HG03439 (cell line): ENCODE results near the gene NDC1.

Source experiments
- ATAC-seq: cut with Tn5 transposase; IDR thresholded peaks from one replicate; pipeline ENCODE4 v1.9.1; 2021; ENCODE audit warnings: mild to moderate bottlenecking, moderate library complexity; ENCODE audit not compliant: unreplicated experiment

NDC1 gene

DNA sequence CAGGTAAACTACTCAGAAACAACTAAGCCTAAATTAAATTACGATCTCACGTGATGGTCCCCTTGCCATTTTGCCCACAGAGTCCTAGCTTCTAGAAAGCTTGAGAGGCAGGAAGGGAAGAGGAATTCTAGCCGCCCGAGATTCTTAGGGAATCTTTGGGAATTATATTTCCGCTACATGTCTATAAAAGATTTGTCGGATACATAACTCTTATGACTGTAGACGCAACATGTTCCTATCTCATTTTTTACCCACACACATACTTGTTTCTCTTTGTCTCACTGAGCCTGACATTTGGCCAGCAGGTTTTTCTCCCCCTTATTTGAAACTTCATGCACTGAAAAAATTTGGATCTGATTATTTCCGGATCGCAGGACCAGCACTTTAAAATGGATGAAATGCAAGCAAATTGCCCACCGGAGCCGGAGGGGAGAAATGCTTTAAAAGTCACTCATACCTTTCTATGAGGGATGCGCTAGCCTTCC lies 104.6 kb downstream of the NDC1 start:
- ATAC-seq, result no peak

DNA sequence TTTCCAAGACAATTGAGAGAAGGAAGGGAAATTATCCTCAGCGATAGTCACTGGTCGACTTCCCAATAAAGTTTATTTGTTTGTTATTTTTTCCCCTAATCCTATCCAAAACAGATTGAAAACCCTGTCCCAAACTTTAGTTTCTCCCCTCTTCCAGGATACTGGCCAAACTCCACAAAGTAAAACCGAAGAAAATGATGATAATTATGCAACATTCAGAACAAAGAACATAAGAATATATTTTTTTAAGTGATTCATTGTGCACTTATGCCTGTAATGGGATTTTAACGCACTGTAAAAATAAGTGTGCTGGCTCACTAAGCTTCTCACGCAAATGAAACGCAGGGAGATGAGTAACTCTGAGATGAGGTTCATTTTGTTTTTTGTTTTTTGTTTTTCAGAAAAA lies 105.2 kb downstream of the NDC1 start:
- no peak for ATAC-seq

DNA sequence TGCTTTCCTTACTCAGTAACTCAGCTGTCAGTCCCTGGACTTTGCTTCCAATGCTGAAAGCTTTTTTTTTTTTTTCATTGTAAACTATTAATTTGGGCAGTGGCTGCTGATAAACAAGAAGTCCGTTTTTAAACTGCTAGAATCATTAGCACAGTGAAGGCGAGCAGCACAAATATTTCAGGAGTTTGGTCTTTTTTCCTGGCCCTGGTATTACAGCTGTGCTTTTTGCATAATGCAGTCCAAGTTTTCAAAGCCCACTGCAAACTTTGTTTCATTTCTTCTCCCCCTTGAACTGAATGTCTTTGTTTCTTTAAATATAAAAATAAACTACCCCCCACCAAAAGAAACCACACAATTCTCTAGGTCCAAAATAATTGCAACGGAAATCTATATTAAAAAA lies 105.7 kb downstream of the NDC1 start:
- no peak for ATAC-seq

DNA sequence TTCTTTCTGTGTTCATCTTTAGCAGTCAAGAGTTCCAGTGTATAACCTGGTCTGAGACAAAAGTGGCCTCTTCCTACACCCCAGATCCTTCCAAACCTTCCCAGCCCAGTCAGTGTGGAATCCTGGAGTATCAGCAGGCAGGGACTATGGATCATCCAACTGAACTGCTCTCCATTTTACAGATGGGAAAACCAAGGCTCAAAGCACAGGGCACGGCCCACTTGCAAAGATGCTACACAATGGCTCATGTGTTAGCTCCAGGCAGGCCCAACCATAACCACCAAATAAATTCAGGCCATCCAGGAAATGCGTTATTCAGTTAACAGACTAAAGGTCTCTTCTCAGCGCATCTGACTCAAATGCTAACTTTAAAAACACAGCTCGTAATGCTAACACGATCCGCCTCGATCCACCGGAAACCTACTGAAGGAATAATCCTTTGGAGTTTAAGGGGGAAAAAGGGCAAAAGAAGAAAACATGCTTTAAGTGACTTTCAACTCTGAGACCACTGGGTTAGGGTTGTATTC lies 106.3 kb downstream of the NDC1 start:
- no peak for ATAC-seq

DNA sequence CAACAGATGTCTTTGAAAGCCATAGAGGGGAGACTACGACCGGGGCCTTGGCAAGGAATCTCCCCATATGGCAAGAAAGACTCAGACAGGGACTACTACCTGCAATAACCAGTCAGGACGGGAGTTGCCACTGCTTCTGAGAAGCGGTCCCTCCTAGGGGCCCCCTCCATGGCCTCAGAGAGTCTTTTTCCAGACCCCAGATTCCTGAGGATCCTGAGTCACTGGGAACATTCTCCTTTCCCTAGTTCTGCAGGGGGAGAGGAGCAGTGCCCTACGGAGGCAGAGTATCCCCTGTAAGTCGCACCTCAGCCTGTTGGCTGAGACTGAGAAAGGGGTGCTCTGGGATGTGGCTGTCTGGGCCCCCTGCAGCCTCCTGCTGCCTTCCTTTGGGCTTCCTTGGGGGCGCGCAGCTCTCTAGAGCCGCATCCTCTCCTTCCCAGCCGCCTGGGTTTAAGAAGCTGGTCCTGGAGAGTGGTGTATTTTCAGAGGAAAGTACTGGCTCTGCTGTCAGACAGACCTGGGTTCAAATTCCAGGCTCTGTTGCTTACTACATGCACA lies 107.0 kb downstream of the NDC1 start:
- no peak for ATAC-seq

DNA sequence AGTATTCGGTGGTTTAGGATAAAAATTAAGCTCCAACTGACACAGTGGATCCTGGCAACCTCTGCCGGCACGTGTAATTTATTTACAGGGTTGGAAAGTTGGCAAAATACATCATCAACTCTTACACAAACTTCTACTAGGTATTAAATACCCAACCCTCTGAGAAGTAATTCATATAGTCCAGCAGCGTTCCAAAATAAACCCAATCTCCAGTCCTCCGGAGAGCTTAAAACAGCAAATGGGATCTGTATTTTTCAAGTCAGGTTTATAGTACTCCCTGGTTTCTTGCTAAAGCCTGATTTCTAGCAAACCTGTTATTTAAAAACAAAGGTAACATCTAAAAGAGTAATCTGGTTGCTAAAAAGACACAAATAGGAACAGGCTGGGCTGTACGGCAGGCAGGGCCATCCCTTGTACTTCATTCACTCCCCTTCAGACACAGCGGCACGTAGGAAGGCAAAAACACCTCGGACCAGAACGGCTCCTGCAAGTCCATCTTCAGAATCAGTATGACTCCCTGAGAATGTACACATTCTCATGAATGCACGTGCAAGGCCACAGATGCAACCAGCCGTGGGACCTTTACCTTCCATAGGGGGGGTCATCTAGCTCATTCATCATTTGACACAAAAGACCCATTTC lies 107.8 kb downstream of the NDC1 start:
- ATAC-seq, result no peak

DNA sequence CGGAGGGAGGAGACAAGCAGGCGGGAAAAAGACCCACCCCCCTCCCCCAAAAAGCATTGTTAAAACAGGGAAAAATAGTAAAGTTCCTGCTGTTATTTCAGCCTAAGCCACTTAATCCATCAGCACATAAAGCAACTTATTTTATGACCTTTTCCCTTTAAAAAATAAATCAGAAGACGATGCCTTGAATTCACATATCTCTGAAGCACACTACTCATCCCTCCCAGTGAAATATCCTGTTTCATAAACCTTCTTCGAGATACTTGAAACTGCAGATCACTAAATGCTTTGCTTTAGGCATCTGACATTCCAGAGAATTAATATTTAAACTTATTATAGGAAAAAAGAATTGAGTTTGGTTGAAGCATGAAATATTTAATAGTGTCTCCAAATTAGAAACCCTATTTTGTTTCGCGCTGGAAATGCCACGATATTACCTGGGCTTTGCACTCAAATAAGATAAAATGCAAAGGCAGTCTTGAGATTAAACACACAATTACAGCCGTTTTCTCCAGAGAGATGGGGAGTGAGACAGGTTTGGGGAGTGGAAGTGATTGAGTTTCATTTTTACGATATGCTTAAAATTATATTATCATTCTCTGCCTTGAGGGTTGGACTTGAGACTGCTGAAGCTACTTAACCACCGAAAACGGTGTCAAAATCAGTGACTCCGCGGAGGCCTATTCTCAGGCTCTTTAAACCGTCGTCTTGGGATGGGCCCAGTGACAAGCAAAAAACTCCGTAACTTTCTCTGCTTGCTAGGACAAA lies 108.5 kb downstream of the NDC1 start:
- no peak for ATAC-seq

DNA sequence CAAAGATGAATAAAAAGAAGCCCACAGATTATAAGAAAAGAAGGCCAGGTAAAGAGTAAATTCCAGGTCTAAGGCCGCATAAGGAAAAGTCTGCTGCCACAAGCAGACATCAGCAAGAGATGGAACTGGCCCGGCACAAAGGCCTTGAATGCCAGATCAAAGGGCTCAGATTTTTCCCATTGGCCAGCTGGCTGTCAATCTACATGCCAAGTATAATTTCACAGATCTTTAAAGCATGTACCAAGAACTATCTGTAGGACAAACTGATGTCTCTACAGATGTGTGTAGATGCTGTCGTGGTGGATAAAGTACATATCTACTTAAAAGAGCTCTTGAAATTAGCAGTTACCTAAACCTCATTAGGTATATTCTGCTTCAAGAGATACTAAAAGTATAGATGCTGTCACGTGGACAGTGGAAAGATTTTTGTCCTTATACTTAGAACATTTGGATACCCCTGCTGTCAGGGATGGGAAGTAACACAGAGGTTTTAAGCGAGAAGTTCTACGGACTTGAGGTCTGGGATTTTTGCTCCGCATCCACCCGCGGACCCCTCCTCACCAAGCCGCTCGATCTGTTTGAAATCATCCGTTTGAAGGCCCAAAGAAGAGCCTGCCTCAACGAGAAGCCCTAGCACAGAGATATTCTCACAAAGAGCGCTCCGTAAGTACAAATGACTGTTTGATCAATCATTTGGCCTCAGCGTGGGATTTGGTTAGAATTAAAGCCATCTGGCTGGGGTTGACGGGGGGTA lies 109.2 kb downstream of the NDC1 start:
- no peak for ATAC-seq

DNA sequence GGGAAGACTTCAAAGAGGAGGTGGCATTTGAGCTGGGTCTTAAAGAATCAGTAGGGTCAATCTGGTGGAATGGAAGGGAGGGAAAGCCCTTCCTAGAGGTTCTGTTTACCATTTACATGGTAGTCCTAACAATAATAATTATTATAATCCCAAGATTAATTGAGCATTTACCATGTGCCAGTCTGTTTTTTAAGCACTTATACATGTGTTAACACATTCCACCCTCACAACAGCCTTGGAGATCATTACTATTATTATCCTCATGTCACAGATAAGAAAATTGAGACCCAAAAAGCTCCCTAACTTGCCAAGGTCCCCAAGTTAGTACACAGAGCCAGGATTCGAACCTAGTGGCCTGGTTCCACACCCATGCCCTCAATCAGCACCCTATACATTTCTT lies 109.9 kb downstream of the NDC1 start:
- ATAC-seq, result no peak

DNA sequence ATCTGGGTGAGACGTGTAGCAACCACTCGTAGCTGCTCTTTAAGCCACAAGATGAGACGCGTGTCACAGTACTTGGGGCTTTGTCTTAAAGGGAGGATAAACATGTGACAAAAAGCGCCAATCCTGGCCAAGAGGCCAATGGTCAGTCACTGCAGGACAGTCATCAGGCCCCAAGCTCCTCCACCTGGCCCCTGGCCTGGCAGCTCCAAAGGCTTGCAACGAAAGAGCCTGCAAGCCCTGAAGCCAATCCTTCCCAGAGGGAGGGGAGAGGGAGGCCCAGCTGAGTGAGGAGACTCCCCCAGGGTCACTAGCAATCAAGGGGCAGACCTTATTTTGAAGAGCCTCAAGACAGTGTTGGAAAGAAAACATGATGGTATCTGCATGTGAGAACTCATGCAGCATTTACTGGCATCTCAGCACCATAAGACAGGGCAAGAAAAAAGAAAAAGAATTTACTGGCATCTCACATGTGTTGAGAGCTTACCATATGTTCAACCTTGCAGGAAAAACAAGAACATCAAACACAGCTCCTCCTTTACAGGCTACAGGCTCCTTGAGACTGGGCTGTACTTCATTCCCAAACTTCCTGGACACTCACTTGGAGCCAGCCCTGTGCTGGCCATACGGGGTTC lies 110.5 kb downstream of the NDC1 start:
- ATAC-seq, result no peak

DNA sequence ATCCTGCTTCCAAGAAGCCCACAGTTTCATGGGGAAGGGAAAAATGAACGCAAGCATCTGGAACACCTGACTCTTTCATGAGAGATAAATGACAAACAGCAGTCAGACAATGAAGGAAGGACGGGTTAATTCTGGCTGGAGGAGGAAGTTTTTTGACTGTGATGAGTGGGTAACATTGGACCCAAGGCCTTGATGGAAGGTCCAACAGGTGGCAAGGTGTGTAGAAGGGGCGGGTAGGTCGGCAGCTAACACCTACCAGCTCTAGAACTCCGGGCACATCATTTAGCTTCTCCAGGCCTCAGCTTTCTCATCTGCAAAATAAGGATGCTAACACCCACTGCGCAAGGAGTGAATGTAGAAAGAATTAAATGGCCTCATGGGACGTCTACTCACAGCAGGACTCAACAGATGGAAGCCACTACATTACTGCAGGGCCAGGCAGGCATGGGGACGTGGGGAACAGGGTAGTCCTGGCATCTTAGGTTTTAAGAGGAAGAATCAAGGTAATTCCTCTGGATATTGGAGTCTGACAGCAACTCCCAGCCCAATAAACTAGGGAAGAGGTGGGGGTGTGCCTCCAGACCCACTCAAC lies 112.0 kb downstream of the NDC1 start:
- ATAC-seq, result no peak

DNA sequence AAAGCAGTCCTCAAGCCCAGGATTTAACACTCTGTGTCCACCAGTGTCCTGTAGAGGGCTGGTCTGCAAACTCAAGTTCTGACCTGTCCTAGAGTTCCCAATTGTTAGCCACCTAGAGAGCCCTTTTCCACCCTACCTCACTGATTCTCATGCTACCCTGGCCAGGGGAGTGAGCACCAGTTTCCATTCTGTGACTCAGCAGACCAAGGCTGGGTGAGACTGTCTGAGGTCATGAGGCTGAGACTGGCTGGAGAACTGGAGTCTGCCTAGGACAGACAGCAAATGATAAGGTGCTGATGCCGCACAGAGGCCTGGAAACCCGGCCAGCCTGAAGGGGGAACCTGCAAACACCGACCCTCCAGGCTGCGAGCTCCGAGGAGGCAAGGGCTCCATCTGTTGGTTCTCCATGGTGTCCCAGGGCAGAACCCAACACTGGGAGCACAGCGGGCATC lies 112.8 kb downstream of the NDC1 start:
- ATAC-seq, result no peak

DNA sequence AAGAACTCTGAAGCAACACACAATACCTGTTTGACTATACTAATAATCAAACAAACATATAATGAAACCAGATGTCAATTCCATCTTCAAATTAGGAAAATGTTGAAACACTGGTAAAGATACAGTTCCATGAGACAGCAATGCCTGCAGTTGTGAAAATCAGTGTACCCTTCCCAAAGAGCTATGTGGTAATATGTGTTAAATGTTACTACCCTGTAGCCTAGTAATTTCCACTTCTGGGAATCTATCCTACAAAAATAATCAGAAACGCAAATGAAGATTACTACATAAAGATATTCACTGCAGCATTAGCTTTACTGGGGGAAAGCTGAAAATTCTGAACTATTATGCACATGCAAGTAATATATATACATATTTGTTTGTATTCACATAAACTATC lies 116.1 kb downstream of the NDC1 start:
- no peak for ATAC-seq

DNA sequence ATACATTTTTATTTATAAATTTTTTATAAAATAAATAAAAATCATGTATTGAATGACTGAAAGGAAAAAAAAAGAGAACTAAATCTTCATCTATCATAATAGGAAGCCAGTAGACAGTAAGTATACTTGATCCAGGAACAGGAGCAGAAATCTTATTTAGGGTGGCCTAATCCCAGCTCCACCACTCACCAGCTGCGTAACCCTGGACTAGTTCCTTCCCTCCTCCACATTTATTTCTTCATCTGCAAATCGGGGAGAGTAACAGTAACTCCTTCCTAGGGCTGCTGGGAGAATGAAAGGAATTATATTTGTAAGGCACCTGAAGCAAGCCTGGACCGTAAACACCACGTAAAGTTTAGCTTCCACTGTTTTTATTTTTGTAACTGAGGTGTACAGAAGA lies 117.0 kb downstream of the NDC1 start:
- no peak for ATAC-seq

DNA sequence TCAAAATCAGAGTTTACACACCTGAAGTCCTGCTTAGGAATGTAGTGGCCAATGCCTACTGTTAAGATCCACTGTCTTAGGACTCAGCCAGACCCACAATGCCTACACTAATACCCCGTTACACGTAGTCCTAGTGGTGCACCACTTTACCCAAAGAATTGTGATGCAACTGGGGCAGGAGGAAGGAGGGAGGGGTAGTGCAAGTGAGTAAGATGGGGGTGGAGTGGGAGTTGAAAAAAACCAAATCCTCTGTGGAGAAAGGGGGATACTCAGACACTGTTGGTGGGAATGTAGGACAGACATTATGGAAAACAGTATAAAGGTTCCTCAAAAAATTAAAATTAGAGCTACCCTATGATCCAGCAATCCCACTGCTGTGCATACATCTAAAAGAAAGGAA lies 118.6 kb downstream of the NDC1 start:
- ATAC-seq, result no peak

DNA sequence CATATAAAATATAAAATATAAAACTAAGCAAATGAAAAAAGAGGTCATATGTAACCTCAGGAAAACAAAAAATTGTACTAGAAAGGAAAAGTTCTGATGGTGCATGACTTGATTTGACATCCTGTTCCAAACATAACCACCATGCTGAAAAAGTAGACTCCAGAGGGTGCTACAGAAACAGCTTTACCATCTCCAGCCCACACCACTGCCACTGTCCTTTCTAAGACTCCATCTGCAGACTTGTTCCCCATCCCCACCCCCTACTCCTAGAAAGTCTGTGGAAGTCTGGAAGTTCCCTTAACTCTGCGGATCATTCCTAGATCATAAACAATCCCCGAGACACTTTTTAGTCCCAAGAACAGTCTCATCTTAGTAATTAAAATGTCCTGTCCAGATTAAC lies 119.7 kb downstream of the NDC1 start:
- ATAC-seq, result no peak

DNA sequence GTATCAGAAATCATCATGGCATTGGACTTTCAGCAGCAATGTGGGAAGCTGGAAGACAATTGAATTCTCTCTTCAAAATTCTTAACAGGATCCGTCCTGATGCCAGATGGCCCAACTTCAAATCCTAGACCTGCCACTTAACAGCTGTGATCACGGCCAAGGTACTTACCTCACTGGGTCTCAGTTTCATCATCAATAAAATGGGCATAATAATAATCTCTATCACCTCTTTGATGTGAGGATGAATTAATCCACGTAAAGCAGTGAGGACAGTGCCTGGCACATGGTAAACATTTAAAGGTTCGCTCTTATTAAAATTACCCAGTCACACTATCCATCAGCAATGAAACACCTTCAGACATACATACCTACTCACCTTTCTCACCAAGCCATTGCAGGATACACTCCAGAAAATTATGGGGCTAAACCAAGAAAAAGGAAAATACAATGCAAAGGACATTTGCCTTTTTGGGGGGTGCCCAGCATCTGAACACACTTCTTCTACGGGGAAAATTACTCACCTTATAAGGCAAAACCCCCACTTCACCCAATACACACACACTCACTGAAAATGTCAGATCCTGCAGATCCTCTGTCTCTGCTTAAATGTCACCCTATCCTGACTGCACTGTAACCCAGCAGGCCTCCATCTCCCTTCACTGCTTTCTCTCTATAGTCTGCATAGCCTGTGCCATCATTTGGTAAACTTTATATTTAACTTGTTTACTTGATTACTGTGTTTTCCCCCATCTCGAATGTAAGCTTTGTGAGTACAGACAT lies 120.9 kb downstream of the NDC1 start:
- ATAC-seq, result no peak

DNA sequence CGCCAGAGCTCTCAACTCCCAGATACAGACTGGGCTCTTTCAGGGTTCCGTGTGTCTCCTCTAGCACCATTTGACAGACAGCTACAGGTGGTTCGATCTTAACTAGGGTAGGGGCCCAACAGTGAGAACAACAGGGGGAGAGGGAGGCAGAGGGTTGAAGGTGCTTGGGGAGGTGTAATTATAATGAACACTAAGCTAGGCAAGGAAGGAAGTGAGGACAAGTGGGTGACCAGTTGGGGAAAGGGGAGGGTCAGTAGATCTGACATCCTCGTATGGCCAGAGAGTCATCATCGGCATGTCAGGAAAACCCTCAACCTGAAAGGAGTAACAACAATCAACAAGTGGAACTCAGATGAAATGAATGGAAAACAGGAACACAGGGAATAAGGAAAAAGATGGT lies 121.9 kb downstream of the NDC1 start:
- ATAC-seq, result no peak

DNA sequence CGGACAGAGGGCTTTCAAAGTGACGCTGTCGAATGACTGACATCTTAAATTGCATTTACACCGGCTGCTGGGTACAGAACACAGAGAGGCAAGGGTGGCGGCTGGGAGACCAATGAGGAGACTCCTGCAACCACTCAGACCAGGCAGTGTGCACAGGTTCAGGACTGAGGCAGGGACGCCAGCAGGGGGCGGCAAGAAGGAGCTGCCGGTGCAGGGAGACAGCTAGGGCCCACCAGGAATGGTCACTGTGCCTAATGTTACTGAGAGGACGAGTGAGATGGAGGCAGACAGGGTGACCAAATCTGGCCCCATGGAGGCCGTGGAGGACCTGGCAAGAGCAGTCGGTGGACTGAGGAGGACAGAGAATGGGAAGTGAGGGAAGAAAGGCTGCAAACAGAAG lies 122.6 kb downstream of the NDC1 start:
- no peak for ATAC-seq
